ENCODE data around the gene RBM19.

RBM19 gene

DNA sequence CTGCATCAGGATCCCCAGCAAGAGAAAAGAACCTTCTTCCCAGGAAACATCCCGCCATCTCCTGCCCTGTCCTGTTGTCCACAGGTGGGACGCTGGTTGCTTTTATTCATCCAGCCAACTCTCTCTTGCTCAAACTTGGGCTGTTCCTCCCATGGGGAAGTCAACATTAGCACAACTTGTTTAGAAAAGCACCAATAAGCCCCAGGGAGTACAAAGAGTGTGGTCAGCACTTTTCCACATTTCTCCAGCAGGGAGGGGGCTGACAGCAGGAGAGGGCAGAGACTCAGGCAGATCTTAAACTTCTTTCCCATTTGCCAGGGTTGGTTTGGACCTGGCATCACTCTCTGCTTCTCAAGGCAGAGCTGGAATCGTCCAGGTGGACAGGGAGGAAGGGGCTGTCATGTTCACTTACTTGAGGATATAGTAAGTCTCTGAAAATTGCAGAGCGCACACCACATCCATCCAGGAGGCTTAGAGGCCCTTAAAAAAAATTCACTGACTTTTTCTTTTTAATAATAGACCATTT lies 74.9 kb downstream of the RBM19 start:
- Histone ChIP-seq H3K27ac (replicated peaks) (no peak overlapping the region), H3K4me3 (replicated peaks; ENCODE audit: insufficient read depth, low read length) (no peak overlapping the region), H3K27me3 (ENCODE audit: insufficient read depth, poor library complexity, severe bottlenecking) (no peaks in the 10 kb centered on the region)
- no peak for DNase-seq (ENCODE audit: low read depth in 1 of 2, low spot score in 1 of 2)
- TF ChIP-seq POLR2AphosphoS5 (IDR thresholded peaks at IDR 0.05; ENCODE audit: low read depth) (no peak), SPI1 (IDR thresholded peaks at IDR 0.05; ENCODE audit: borderline replicate concordance, low read depth) (no peak), GABPA (IDR thresholded peaks at IDR 0.05; ENCODE audit: low read depth) (no peak)
- TF ChIP-seq, protein P1, sequence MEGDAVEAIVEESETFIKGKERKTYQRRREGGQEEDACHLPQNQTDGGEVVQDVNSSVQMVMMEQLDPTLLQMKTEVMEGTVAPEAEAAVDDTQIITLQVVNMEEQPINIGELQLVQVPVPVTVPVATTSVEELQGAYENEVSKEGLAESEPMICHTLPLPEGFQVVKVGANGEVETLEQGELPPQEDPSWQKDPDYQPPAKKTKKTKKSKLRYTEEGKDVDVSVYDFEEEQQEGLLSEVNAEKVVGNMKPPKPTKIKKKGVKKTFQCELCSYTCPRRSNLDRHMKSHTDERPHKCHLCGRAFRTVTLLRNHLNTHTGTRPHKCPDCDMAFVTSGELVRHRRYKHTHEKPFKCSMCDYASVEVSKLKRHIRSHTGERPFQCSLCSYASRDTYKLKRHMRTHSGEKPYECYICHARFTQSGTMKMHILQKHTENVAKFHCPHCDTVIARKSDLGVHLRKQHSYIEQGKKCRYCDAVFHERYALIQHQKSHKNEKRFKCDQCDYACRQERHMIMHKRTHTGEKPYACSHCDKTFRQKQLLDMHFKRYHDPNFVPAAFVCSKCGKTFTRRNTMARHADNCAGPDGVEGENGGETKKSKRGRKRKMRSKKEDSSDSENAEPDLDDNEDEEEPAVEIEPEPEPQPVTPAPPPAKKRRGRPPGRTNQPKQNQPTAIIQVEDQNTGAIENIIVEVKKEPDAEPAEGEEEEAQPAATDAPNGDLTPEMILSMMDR (IDR thresholded peaks at IDR 0.05; ENCODE audit: insufficient read depth, low read length) = no peak
- TF ChIP-seq, protein P2, sequence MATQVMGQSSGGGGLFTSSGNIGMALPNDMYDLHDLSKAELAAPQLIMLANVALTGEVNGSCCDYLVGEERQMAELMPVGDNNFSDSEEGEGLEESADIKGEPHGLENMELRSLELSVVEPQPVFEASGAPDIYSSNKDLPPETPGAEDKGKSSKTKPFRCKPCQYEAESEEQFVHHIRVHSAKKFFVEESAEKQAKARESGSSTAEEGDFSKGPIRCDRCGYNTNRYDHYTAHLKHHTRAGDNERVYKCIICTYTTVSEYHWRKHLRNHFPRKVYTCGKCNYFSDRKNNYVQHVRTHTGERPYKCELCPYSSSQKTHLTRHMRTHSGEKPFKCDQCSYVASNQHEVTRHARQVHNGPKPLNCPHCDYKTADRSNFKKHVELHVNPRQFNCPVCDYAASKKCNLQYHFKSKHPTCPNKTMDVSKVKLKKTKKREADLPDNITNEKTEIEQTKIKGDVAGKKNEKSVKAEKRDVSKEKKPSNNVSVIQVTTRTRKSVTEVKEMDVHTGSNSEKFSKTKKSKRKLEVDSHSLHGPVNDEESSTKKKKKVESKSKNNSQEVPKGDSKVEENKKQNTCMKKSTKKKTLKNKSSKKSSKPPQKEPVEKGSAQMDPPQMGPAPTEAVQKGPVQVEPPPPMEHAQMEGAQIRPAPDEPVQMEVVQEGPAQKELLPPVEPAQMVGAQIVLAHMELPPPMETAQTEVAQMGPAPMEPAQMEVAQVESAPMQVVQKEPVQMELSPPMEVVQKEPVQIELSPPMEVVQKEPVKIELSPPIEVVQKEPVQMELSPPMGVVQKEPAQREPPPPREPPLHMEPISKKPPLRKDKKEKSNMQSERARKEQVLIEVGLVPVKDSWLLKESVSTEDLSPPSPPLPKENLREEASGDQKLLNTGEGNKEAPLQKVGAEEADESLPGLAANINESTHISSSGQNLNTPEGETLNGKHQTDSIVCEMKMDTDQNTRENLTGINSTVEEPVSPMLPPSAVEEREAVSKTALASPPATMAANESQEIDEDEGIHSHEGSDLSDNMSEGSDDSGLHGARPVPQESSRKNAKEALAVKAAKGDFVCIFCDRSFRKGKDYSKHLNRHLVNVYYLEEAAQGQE (IDR thresholded peaks at IDR 0.05; ENCODE audit: insufficient replicate concordance, low read depth) = no peak

DNA sequence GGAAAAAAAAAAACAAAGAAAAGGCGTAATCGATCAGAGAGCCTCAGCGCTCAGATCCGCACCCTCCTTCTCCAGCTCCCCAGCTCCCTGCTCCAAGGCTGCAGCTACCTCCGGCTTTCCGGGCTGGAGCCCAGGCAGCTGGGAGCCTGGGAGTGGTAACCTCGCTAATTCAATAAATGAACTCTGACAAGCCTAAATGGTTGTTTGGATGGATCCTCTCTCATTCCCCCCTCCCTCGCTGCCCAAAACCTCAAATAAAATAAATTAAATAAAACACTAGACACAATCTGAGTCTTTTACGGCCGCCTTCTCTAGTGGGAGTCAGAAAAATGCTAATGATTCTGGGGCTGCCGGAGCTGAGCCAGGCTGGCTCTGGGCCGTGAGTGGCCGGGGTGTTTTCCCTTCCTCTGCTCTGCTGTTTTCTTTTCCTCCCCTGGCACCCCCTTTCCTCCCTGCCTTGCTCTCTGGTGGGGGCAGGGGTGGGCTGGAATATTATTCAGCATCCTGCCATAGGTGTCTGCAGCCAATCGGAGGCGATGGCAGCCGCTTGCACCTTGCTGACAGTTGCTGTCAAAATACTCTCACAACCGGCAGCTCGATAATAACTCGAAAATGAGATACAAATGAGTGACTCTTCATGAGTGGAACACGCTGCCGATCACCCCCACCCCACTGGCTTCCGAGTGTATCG lies 76.1 kb downstream of the RBM19 start:
- Histone ChIP-seq H3K27ac (replicated peaks) (no peak overlapping the region), H3K4me3 (replicated peaks; ENCODE audit: insufficient read depth, low read length) (no peak overlapping the region)
- TF ChIP-seq, protein P1 (IDR thresholded peaks at IDR 0.05; ENCODE audit: insufficient read depth, low read length) = no peak
- no peak for TF ChIP-seq SPI1 (IDR thresholded peaks at IDR 0.05; ENCODE audit: borderline replicate concordance, low read depth)

DNA sequence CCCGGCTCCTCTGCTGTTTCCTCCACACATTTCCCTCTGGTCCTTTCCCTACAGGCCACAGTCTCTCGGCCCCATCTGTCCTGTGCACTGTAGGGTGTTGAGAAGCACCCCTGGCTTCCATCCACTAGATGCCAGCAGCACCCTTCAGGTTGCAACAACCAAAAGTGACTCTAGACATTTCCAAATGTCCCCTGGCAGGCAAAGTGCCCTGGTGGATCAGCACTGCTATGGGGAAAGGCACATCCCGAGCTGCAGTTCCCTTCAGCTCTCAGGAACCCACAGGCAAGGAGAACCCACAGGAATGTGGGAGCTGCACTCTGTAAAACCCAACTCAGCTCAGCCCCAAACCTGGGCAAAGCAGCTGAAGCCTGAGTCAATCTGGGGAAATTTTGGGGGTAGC lies 77.0 kb downstream of the RBM19 start:
- DNase-seq (ENCODE audit: low read depth in 1 of 2, low spot score in 1 of 2) = no peak
- TF ChIP-seq GABPA (IDR thresholded peaks at IDR 0.05; ENCODE audit: low read depth) (no peak), SPI1 (IDR thresholded peaks at IDR 0.05; ENCODE audit: borderline replicate concordance, low read depth) (no peak), POLR2AphosphoS5 (IDR thresholded peaks at IDR 0.05; ENCODE audit: low read depth) (no peak)
- TF ChIP-seq, protein P2 (IDR thresholded peaks at IDR 0.05; ENCODE audit: insufficient replicate concordance, low read depth) = no peak
- TF ChIP-seq, protein P1 (IDR thresholded peaks at IDR 0.05; ENCODE audit: insufficient read depth, low read length) = no peak
- no peak overlapping the region for H3K27ac ChIP-seq (replicated peaks)

More for the DNA sequence above, 76.1 kb downstream of the RBM19 start:
- no peaks in the 10 kb centered on the region for H3K27me3 ChIP-seq (ENCODE audit: insufficient read depth, poor library complexity, severe bottlenecking)
- no peak for DNase-seq (ENCODE audit: low read depth in 1 of 2, low spot score in 1 of 2)

More for the DNA sequence above, 77.0 kb downstream of the RBM19 start:
- Histone ChIP-seq H3K27me3 (ENCODE audit: insufficient read depth, poor library complexity, severe bottlenecking) (no peaks in the 10 kb centered on the region), H3K4me3 (replicated peaks; ENCODE audit: insufficient read depth, low read length) (no peak overlapping the region)

Data from HL-60 (cell line).